ENCODE data around the gene CAMK2N1. TPM values are rescaled to one million over a fixed set of nuclear protein-coding genes. Genes with fewer than 3 reads are reported as not detected.

CAMK2N1 gene
- polyA plus RNA-seq, 3 donors: not detected

- Mint-ChIP-seq H3K27ac (peak overlapping the region in 1 of 7 donors; percentile 32), H3K9me3 (no peaks in the 10 kb centered on the region), H3K27me3 (ENCODE audit: low read depth in 3 of 3) (peaks cover 0 to 4% (median 0%) of the 10 kb centered on the region in 3 donors), H3K4me3 (no peak overlapping the region), H3K36me3 (peaks cover 54 to 61% of the 10 kb centered on the region in 2 donors), H3K4me1 (peaks cover 8% of the 10 kb centered on the region)
- Histone ChIP-seq H3K27ac (ENCODE audit: low read depth in 1 of 2, low read length in 2 of 2) (no peak overlapping the region), H3K9me3 (replicated peaks in 1 of 2; ENCODE audit: control insufficient read depth in 1 of 2, insufficient read depth in 1 of 2, low read length in 2 of 2) (no peaks in the 10 kb centered on the region), H3K27me3 (ENCODE audit: control insufficient read depth in 2 of 2, insufficient read depth in 2 of 2, low read length in 2 of 2) (no peaks in the 10 kb centered on the region), H3K79me2 (ENCODE audit: insufficient read depth, low read length) (peaks cover under 1% of the 10 kb centered on the region), H4K20me1 (ENCODE audit: insufficient read depth, low read length) (peaks cover 19% of the 10 kb centered on the region), H2AFZ (ENCODE audit: insufficient read depth, low read depth, low read length, poor library complexity, severe bottlenecking) (no peak overlapping the region), H3K4me1 (ENCODE audit: control insufficient read depth in 1 of 2, insufficient read depth in 2 of 2, low read length in 2 of 2) (no peaks in the 10 kb centered on the region), H3K9ac (ENCODE audit: insufficient read depth, low read length, poor library complexity, severe bottlenecking) (no peak overlapping the region), H3K4me2 (replicated peaks; ENCODE audit: extremely low read depth, low read length, poor library complexity, severe bottlenecking) (no peak overlapping the region), H3K36me3 (replicated peaks in 1 of 2; ENCODE audit: control insufficient read depth in 1 of 2, insufficient read depth in 2 of 2, low read length in 2 of 2) (peaks cover 39 to 74% of the 10 kb centered on the region in 2 donors), H3K4me3 (replicated peaks in 1 of 3; ENCODE audit: low read depth in 2 of 3, low read length in 3 of 3) (no peak overlapping the region)
- DNase-seq: no peak
- intact Hi-C loops (cut with micrococcal nuclease): no loop called here
- WGBS (ENCODE audit: insufficient coverage): 96% methylated on average over 11 of the region's 14 CpGs
- TF ChIP-seq CTCF (IDR thresholded peaks at IDR 0.05): no peak
These were observed 13.7 kb upstream of the CAMK2N1 start for GRCh38 chr1:20499718-20500117.

DNA sequence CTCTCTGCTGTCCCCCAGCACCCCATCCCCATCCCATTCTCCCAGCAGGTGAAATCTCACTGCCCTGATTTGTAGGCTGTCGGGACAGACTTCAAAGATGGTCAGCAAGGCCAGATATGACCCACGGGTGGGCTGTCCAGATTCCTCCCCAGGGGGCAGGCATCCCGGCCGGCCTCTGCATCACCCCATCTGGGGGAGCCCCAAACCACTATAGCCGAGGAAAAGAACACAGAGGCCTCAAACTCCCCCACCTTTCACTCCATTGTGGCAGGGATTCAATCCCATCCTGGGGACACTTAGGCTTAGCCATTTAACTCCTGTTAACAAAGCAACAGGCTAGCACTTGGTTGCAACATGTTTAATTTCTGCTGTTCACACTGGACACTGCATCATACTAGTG lies 13.1 kb upstream of the CAMK2N1 start:
- H3K4me3 ChIP-seq (replicated peaks in 1 of 3; ENCODE audit: low read depth in 2 of 3, low read length in 3 of 3): no peak overlapping the region
- Mint-ChIP-seq H3K36me3 (peaks cover 51 to 58% of the 10 kb centered on the region in 2 donors), H3K4me3 (no peak overlapping the region), H3K27me3 (ENCODE audit: low read depth in 3 of 3) (peaks cover 0 to 4% (median 4%) of the 10 kb centered on the region in 3 donors), H3K27ac (no peak overlapping the region), H3K9me3 (no peaks in the 10 kb centered on the region), H3K4me1 (peaks cover 8% of the 10 kb centered on the region)
- no peaks in the 10 kb centered on the region for H3K27me3 ChIP-seq (ENCODE audit: control insufficient read depth in 2 of 2, insufficient read depth in 2 of 2, low read length in 2 of 2)
- no peaks in the 10 kb centered on the region for H3K79me2 ChIP-seq (ENCODE audit: insufficient read depth, low read length)
- H3K4me1 ChIP-seq (ENCODE audit: control insufficient read depth in 1 of 2, insufficient read depth in 2 of 2, low read length in 2 of 2): peaks cover 3% of the 10 kb centered on the region in 2 donors
- H3K9me3 ChIP-seq (replicated peaks in 1 of 2; ENCODE audit: control insufficient read depth in 1 of 2, insufficient read depth in 1 of 2, low read length in 2 of 2): no peaks in the 10 kb centered on the region
- no peak overlapping the region for H2AFZ ChIP-seq (ENCODE audit: insufficient read depth, low read depth, low read length, poor library complexity, severe bottlenecking)
- H3K36me3 ChIP-seq (replicated peaks in 1 of 2; ENCODE audit: control insufficient read depth in 1 of 2, insufficient read depth in 2 of 2, low read length in 2 of 2): peaks cover 39 to 68% of the 10 kb centered on the region in 2 donors
- 96% methylated on average over 3 of the region's 5 CpGs for WGBS (ENCODE audit: insufficient coverage)
- DNase-seq: no peak
- H3K4me2 ChIP-seq (replicated peaks; ENCODE audit: extremely low read depth, low read length, poor library complexity, severe bottlenecking): no peak overlapping the region
- peaks cover 15% of the 10 kb centered on the region for H4K20me1 ChIP-seq (ENCODE audit: insufficient read depth, low read length)
- no peak for TF ChIP-seq CTCF (IDR thresholded peaks at IDR 0.05)
- H3K9ac ChIP-seq (ENCODE audit: insufficient read depth, low read length, poor library complexity, severe bottlenecking): no peak overlapping the region
- no peak overlapping the region for H3K27ac ChIP-seq (ENCODE audit: low read depth in 1 of 2, low read length in 2 of 2)
- intact Hi-C loops (cut with micrococcal nuclease): no loop called here

Data from CD14-positive monocyte (primary cell).